Nephron (organoid): Measurements from ENCODE around the gene ZNF487.
A peak's percentile ranks its signal among the peaks of the same experiment; 100 is the strongest.

ENCODE experiments used
- H3K27ac Mint-ChIP-seq, 3 experiments: 2 replicates each; pipeline ENCODE4 v1.8.0; 2020; ENCODE audit warnings: mixed read lengths in 3 of 3, mild to moderate bottlenecking in 2 of 3, moderate library complexity in 1 of 3
- H3K27me3 Mint-ChIP-seq: 2 replicates; pipeline ENCODE4 v1.8.0; 2021; ENCODE audit warnings: low read depth, mild to moderate bottlenecking, moderate library complexity, mixed read lengths
- H3K36me3 Mint-ChIP-seq: 2 replicates; pipeline ENCODE4 v1.8.0; 2020; ENCODE audit warnings: low read depth, mixed read lengths
- H3K4me1 Mint-ChIP-seq: 2 replicates; pipeline ENCODE4 v1.8.0; 2020; ENCODE audit warnings: mixed read lengths
- H3K4me3 Mint-ChIP-seq, 3 experiments: 2 replicates each; pipeline ENCODE4 v1.8.0; 2020; ENCODE audit warnings: mild to moderate bottlenecking in 3 of 3, mixed read lengths in 3 of 3, moderate library complexity in 2 of 3
- H3K9me3 Mint-ChIP-seq: 2 replicates; pipeline ENCODE4 v1.8.0; 2020; ENCODE audit warnings: mixed read lengths
- TF ChIP-seq, protein P1 (sequence below), 3 experiments: fragments of 200-600 bp; sonication (generic); IDR thresholded peaks; one replicate each; pipeline ENCODE4 v1.5.0; 2021; ENCODE audit warnings: antibody characterized with exemption in 3 of 3; ENCODE audit not compliant: unreplicated experiment in 3 of 3

The ZNF487 gene

GRCh38 chr10:43396928-43397624 is 39.8 kb upstream of the ZNF487 start:
- H3K4me3 Mint-ChIP-seq: peak overlapping the region; percentile 90 to 93 (median 90)
- TF ChIP-seq, protein P1, sequence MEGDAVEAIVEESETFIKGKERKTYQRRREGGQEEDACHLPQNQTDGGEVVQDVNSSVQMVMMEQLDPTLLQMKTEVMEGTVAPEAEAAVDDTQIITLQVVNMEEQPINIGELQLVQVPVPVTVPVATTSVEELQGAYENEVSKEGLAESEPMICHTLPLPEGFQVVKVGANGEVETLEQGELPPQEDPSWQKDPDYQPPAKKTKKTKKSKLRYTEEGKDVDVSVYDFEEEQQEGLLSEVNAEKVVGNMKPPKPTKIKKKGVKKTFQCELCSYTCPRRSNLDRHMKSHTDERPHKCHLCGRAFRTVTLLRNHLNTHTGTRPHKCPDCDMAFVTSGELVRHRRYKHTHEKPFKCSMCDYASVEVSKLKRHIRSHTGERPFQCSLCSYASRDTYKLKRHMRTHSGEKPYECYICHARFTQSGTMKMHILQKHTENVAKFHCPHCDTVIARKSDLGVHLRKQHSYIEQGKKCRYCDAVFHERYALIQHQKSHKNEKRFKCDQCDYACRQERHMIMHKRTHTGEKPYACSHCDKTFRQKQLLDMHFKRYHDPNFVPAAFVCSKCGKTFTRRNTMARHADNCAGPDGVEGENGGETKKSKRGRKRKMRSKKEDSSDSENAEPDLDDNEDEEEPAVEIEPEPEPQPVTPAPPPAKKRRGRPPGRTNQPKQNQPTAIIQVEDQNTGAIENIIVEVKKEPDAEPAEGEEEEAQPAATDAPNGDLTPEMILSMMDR (IDR thresholded peaks at IDR 0.05; ENCODE audit: unreplicated experiment in 3 of 3): no peak
- peaks cover 28% of the 10 kb centered on the region for H3K36me3 Mint-ChIP-seq
- H3K4me1 Mint-ChIP-seq: peaks cover 57% of the 10 kb centered on the region
- no peaks in the 10 kb centered on the region for H3K27me3 Mint-ChIP-seq
- H3K27ac Mint-ChIP-seq: peak overlapping the region; percentile 94 to 98 (median 98)
- no peaks in the 10 kb centered on the region for H3K9me3 Mint-ChIP-seq

GRCh38 chr10:43398939-43399319 is 38.0 kb upstream of the ZNF487 start:
- peaks cover 19% of the 10 kb centered on the region for H3K36me3 Mint-ChIP-seq
- peaks cover 55% of the 10 kb centered on the region for H3K4me1 Mint-ChIP-seq
- H3K9me3 Mint-ChIP-seq: no peaks in the 10 kb centered on the region
- TF ChIP-seq, protein P1 (IDR thresholded peaks at IDR 0.05; ENCODE audit: unreplicated experiment in 3 of 3): no peak
- peak overlapping the region in 2 of 3 experiments; percentile 40 to 90 for H3K4me3 Mint-ChIP-seq
- H3K27ac Mint-ChIP-seq: peak overlapping the region in 1 of 3 experiments; percentile 56
- no peaks in the 10 kb centered on the region for H3K27me3 Mint-ChIP-seq

- TF ChIP-seq, protein P1 (IDR thresholded peaks at IDR 0.05; ENCODE audit: unreplicated experiment in 3 of 3): no peak
- Mint-ChIP-seq H3K27me3 (no peaks in the 10 kb centered on the region), H3K27ac (peak overlapping the region in 1 of 3 experiments; percentile 37), H3K4me3 (peak overlapping the region in 1 of 3 experiments; percentile 0), H3K4me1 (peaks cover 54% of the 10 kb centered on the region), H3K9me3 (no peaks in the 10 kb centered on the region), H3K36me3 (peaks cover 18% of the 10 kb centered on the region)
Observed at GRCh38 chr10:43399320-43400310, 37.3 kb upstream of the ZNF487 start.

DNA sequence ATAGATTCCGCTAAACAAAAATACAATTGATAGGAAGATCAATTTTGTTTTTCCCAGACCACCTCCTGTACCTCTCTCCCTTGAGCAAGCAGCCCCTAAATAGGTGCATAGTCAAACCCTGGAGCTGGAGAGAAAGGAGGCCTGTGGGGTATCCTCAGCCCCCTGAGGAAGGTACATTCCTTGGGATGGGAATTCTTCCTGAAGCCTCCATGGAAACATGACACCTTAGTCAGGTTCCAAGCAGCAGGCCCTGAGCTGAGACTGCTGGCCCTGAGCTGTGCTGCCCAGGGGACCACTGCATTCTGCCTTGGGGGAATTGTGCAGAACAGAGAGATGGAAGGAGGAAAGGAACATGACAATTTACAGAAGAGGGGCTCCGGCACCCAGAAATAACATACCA is 35.3 kb upstream of the ZNF487 start:
- H3K4me3 Mint-ChIP-seq: peak overlapping the region in 1 of 3 experiments; percentile 26
- H3K27me3 Mint-ChIP-seq: no peaks in the 10 kb centered on the region
- peak overlapping the region in 1 of 3 experiments; percentile 61 for H3K27ac Mint-ChIP-seq
- TF ChIP-seq, protein P1 (IDR thresholded peaks at IDR 0.05; ENCODE audit: unreplicated experiment in 3 of 3): no peak
- no peaks in the 10 kb centered on the region for H3K9me3 Mint-ChIP-seq
- H3K4me1 Mint-ChIP-seq: peaks cover 54% of the 10 kb centered on the region
- peaks cover 15% of the 10 kb centered on the region for H3K36me3 Mint-ChIP-seq

DNA sequence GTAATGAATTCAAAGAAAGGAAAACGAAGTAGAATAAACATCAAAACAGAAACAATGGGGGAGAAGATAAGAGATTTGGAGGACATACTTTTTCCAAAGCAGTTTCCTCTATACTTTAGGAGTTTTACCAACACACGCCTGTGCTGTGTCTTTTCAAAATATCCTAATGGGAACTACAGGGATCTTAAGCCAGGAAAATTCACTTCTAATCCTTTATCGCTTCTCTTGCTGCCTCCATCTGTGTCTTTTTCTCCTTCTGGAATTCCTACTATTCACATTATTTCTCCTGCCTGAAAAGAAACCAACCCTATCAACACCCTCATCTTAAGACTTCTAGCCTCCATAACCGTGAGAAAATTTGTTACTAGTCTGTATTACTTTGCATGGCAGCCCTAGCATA is 34.7 kb upstream of the ZNF487 start:
- peaks cover 52% of the 10 kb centered on the region for H3K4me1 Mint-ChIP-seq
- H3K4me3 Mint-ChIP-seq: peak overlapping the region in 1 of 3 experiments; percentile 2
- H3K27ac Mint-ChIP-seq: peak overlapping the region in 1 of 3 experiments; percentile 14
- no peaks in the 10 kb centered on the region for H3K9me3 Mint-ChIP-seq
- H3K27me3 Mint-ChIP-seq: no peaks in the 10 kb centered on the region
- H3K36me3 Mint-ChIP-seq: peaks cover 15% of the 10 kb centered on the region
- TF ChIP-seq, protein P1 (IDR thresholded peaks at IDR 0.05; ENCODE audit: unreplicated experiment in 3 of 3): no peak
